Endothelial cell (in vitro differentiated cells): Measurements from ENCODE around the gene NETO2. TPM values are rescaled to one million over a fixed set of nuclear protein-coding genes. Genes with fewer than 3 reads are reported as not detected.

ENCODE experiments used
- DNase-seq: peaks from one replicate; pipeline ENCODE4 v3.0.0; 2021; ENCODE audit warnings: low spot score
- H3K27ac Mint-ChIP-seq: one replicate; pipeline ENCODE4 v1.8.0; 2021; ENCODE audit warnings: mixed read lengths, inconsistent platforms; ENCODE audit not compliant: unreplicated experiment
- H3K27me3 Mint-ChIP-seq: one replicate; pipeline ENCODE4 v1.8.0; 2021; ENCODE audit warnings: mild to moderate bottlenecking, moderate library complexity, mixed read lengths, inconsistent platforms; ENCODE audit not compliant: unreplicated experiment
- H3K36me3 Mint-ChIP-seq: one replicate; pipeline ENCODE4 v1.8.0; 2021; ENCODE audit warnings: mild to moderate bottlenecking, low read depth, mixed read lengths, inconsistent platforms; ENCODE audit not compliant: unreplicated experiment
- H3K4me1 Mint-ChIP-seq: one replicate; pipeline ENCODE4 v1.8.0; 2021; ENCODE audit warnings: mild to moderate bottlenecking, mixed read lengths, inconsistent platforms; ENCODE audit not compliant: unreplicated experiment
- H3K4me3 Mint-ChIP-seq: one replicate; pipeline ENCODE4 v1.8.0; 2021; ENCODE audit warnings: mild to moderate bottlenecking, mixed read lengths, inconsistent platforms; ENCODE audit not compliant: unreplicated experiment
- H3K9me3 Mint-ChIP-seq: one replicate; pipeline ENCODE4 v1.8.0; 2021; ENCODE audit warnings: mixed read lengths, inconsistent platforms; ENCODE audit not compliant: unreplicated experiment
- CTCF ChIP-seq: fragments of 200-600 bp; sonication (generic); IDR thresholded peaks from one replicate; pipeline ENCODE4 v1.5.0; 2021; ENCODE audit warnings: antibody characterized with exemption; ENCODE audit not compliant: unreplicated experiment
- total RNA-seq: library from RNA; stranded (reverse); fragmentation: NEBNext Ultra II Directional; extraction: Animal tissue kit (Norgen Biotek cat#: 25700); gene quantifications from one replicate; pipeline ENCODE4 v1.2.1, GENCODE V29; 2021; ENCODE audit not compliant: unreplicated experiment

Gene NETO2
- total RNA-seq, 1 donor from 2014 or later, result 20.0 TPM

- no peak for DNase-seq
- Mint-ChIP-seq H3K4me3 (no peak overlapping the region), H3K36me3 (no peaks in the 10 kb centered on the region), H3K4me1 (no peaks in the 10 kb centered on the region), H3K27me3 (no peaks in the 10 kb centered on the region), H3K27ac (no peak overlapping the region), H3K9me3 (no peaks in the 10 kb centered on the region)
- TF ChIP-seq CTCF, result no peak
These were observed 71.6 kb downstream of the NETO2 start for GRCh38 chr16:47072158-47072557.

GRCh38 chr16:47069841-47070584, 73.7 kb downstream of the NETO2 start:
- H3K4me3 Mint-ChIP-seq, result no peak overlapping the region
- H3K27ac Mint-ChIP-seq, result no peak overlapping the region
- no peak for DNase-seq
- H3K27me3 Mint-ChIP-seq, result no peaks in the 10 kb centered on the region
- H3K36me3 Mint-ChIP-seq, result no peaks in the 10 kb centered on the region
- no peaks in the 10 kb centered on the region for H3K4me1 Mint-ChIP-seq
- H3K9me3 Mint-ChIP-seq, result no peaks in the 10 kb centered on the region
- no peak for TF ChIP-seq CTCF

- DNase-seq, result no peak
- Mint-ChIP-seq H3K27ac (no peak overlapping the region), H3K9me3 (no peaks in the 10 kb centered on the region), H3K27me3 (no peaks in the 10 kb centered on the region), H3K4me3 (no peak overlapping the region), H3K36me3 (no peaks in the 10 kb centered on the region), H3K4me1 (no peaks in the 10 kb centered on the region)
- TF ChIP-seq CTCF, result no peak
These were observed 74.4 kb downstream of the NETO2 start for GRCh38 chr16:47069313-47069712.

- Mint-ChIP-seq H3K4me1 (no peaks in the 10 kb centered on the region), H3K4me3 (no peak overlapping the region), H3K27ac (no peak overlapping the region)
These were observed 76.5 kb downstream of the NETO2 start for GRCh38 chr16:47067203-47067602.

More at GRCh38 chr16:47067203-47067602, 76.5 kb downstream of the NETO2 start:
- no peak for DNase-seq
- Mint-ChIP-seq H3K36me3 (no peaks in the 10 kb centered on the region), H3K27me3 (no peaks in the 10 kb centered on the region), H3K9me3 (no peaks in the 10 kb centered on the region)
- no peak for TF ChIP-seq CTCF
